Activated T-helper 17 cell treated with anti-CD3 and anti-CD28 coated beads, Interleukin-2, amount 50 U/mL, for 72 hours (primary cell): ENCODE data around the gene CCDC183. TPM values are rescaled to one million over a fixed set of nuclear protein-coding genes. Genes with fewer than 3 reads are reported as not detected.
"Not testable (repeated sequence)": the region's sequence is repeated elsewhere in the genome, so short reads cannot be mapped to it uniquely, and the experiment has no call there.

ENCODE experiments used
- ATAC-seq: fragments of 150-1000 bp; cut with Tn5 transposase; replicated peaks from 2 replicates; pipeline ENCODE4 v1.10.0; 2021; ENCODE audit warnings: mild to moderate bottlenecking, moderate library complexity
- H3K27ac Mint-ChIP-seq: one replicate; pipeline ENCODE4 v1.8.0; 2022; ENCODE audit warnings: mixed read lengths
- H3K27me3 Mint-ChIP-seq: one replicate; pipeline ENCODE4 v1.8.0; 2022; ENCODE audit warnings: mixed read lengths
- H3K36me3 Mint-ChIP-seq: one replicate; pipeline ENCODE4 v1.8.0; 2022; ENCODE audit warnings: low read depth, mild to moderate bottlenecking, mixed read lengths
- H3K4me1 Mint-ChIP-seq: one replicate; pipeline ENCODE4 v1.8.0; 2022; ENCODE audit warnings: mixed read lengths
- H3K4me3 Mint-ChIP-seq: one replicate; pipeline ENCODE4 v1.8.0; 2022; ENCODE audit warnings: mild to moderate bottlenecking, mixed read lengths
- H3K9me3 Mint-ChIP-seq: one replicate; pipeline ENCODE4 v1.8.0; 2022; ENCODE audit warnings: mixed read lengths
- total RNA-seq, 2 donors: library from RNA; stranded (reverse); gene quantifications; one replicate each; pipeline ENCODE4 v1.2.3, GENCODE V29; 2022

CCDC183 gene
- total RNA-seq, 2 donors from 2014 or later: 0.41 to 2.1 TPM

DNA sequence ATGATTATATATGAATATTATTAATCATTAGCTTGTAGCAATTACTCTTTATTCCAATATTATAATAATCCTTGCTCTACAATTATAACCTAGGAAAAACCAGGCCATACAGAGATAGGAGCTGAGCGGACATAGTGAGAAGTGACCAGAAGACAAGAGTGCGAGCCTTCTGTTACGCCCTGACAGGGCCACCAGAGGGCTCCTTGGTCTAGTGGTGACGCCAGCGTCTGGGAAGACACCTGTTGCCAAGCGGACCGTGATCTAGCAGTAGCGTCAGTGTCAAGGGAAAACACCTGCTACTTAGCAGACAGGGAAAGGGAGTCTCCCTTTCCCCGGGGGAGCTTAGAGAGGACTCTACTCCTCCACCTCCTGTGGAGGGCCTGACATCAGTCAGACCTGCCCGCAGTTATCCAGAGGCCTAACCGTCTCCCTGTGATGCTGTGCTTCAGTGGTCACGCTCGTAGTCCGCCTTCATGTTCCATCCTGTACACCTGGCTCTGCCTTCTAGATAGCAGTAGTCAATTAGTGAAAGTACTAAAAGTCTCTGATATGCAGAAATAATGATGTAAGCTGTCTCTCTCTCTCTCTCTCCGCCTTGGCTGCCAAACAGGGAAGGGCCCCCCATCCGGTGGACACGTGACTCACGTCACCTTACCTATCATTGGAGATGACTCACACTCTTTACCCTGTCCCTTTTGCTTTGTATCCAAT is 29.6 kb upstream of the CCDC183 start:
- ATAC-seq: peak; percentile 72
- H3K9me3 Mint-ChIP-seq, H3K36me3 Mint-ChIP-seq, H3K27me3 Mint-ChIP-seq, H3K4me1 Mint-ChIP-seq: not testable (repeated sequence)
- Mint-ChIP-seq H3K4me3 (peak overlapping the region; percentile 63), H3K27ac (peak overlapping the region; percentile 81)

DNA sequence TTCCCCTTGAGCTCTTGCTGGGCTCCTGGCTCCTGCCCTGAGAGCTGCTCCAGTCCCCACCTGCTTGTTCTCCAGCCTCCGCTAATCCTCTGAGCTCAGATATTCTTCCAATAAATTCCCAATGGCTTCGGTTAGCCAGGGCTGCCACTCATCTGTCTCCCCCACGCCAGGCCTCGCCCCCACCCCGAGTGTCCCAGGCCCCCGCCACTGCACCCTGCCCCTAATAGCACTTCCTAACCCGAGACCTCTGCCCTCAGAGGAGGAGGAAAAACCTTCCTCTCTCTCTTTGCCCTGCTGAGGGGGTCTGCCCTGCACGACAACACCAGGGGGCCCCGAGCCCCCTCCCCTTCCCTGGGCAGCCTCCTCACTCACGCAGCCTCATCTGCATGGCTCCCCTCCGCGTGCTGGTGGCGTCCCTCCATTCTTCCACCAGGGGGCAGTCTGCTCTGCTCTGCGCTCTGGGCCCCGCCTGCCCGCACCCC is 26.4 kb upstream of the CCDC183 start:
- H3K4me1 Mint-ChIP-seq: peaks cover 10% of the 10 kb centered on the region
- peaks cover 8% of the 10 kb centered on the region for H3K27me3 Mint-ChIP-seq
- H3K4me3 Mint-ChIP-seq: no peak overlapping the region
- H3K36me3 Mint-ChIP-seq: no peaks in the 10 kb centered on the region
- no peaks in the 10 kb centered on the region for H3K9me3 Mint-ChIP-seq
- H3K27ac Mint-ChIP-seq: no peak overlapping the region
- peak; percentile 51 for ATAC-seq

DNA sequence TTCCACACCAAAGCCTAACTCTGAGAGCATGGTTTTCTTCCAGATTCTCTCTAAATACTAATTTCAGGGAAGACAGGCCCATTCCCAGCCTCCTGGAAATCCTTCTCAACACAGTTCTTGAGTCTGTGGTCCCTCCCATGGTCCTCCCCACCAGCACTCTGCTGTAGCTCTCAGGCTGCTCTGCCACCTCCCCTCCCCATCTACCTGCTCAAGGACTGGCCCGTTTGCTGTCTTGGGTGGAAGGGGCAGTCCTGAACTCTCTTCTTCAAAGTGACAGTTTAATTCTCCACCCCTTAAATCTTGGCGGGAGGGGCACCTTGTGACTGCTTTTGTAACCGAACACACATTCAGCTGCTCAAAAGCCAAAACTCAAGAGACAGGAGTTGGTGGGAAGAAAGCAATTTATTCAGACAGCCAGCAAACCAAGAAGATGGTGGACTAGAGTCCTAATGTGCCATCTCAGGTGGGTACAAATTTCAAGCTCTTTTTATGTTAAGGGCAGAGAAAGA is 24.2 kb upstream of the CCDC183 start:
- Mint-ChIP-seq H3K4me3 (no peak overlapping the region), H3K36me3 (no peaks in the 10 kb centered on the region), H3K27ac (no peak overlapping the region), H3K27me3 (peaks cover 10% of the 10 kb centered on the region), H3K4me1 (peaks cover 6% of the 10 kb centered on the region), H3K9me3 (no peaks in the 10 kb centered on the region)
- no peak for ATAC-seq

DNA sequence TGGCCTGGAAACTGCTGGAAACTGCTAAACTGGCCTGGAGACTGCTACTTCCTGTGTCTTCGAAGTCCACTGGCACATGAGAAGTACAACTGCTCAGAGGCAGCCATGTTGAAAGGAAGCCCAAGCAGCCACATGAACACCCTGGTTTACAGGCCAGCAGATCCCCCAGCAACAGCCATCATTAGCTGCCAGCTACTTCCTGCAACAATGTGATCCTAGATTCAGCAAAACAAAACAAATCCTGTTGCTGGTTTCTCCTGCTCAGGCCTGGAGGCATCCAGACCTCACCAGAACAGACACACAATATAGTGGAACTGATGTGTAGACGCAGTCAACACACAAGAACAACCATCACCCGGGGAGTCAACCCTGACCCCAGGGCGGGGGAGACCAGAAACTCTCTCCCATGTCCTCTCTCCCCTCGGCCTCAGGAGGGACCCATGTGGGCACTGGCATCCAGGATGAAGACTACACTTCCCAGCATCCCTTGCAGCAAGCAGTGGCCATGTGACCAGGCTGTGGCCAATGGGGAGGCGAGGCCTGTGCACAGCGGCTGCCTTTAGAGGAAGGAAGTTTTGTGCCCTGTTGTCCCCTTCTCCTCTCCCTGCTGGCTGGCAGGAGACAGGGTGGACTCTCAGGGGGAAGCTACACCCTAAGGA is 22.6 kb upstream of the CCDC183 start:
- H3K36me3 Mint-ChIP-seq: no peaks in the 10 kb centered on the region
- H3K27ac Mint-ChIP-seq: no peak overlapping the region
- H3K4me3 Mint-ChIP-seq: peak overlapping the region; percentile 26
- peaks cover 15% of the 10 kb centered on the region for H3K27me3 Mint-ChIP-seq
- H3K9me3 Mint-ChIP-seq: no peaks in the 10 kb centered on the region
- H3K4me1 Mint-ChIP-seq: peaks cover 4% of the 10 kb centered on the region
- peak; percentile 85 for ATAC-seq

DNA sequence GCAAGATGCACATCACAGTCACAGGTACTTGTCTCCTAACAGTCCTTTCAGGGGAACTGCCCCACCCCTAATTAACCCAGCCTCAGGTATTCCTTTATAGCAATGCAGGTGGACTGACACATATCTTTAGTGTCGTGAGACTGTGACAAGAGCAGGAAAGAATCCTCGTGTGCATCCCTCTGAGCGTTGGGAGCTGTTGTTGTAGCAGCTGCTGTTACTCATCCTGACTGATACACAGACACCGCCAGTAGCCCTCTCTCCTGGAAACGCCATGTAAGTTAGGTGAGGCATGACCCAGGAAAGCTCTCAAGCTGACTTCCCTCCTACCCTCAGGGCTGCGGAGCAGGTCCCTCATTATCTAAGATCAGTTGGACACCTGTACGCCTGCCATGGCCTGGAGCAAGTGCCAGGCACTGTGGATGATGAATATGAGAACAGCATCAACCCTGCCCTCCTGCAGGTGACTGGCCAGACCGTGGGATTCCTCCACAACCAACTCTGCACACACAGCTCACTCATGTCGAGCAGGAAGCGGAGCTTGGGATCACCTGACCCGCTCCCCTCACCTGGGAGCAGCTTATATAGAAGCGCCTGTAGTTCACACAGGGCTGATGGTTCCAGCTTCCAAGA is 21.6 kb upstream of the CCDC183 start:
- Mint-ChIP-seq H3K36me3 (no peaks in the 10 kb centered on the region), H3K4me1 (peaks cover 11% of the 10 kb centered on the region), H3K27me3 (peaks cover 21% of the 10 kb centered on the region), H3K4me3 (no peak overlapping the region), H3K9me3 (no peaks in the 10 kb centered on the region), H3K27ac (no peak overlapping the region)
- ATAC-seq: no peak

DNA sequence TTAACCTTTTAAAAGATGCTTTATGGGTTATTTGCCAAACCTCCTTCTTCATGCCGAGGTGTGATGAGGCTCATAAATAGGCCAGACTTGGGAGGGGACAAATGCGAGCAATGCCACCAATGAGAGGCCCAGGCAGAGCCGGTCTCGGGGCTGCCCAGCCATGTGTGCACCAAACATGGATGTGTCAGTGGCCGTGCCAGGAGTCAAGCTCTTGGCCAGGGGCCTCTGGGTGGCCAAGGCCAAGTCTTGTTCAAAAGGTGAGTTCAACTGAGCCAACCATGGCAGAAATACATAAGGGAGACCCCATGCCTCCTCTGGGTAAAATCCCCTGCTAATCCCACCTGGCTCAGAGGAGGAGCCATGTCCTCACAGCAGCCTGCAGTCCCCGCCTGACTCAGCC is 20.9 kb upstream of the CCDC183 start:
- Mint-ChIP-seq H3K9me3 (no peaks in the 10 kb centered on the region), H3K4me1 (peaks cover 11% of the 10 kb centered on the region), H3K27me3 (peaks cover 19% of the 10 kb centered on the region), H3K27ac (no peak overlapping the region), H3K4me3 (no peak overlapping the region), H3K36me3 (no peaks in the 10 kb centered on the region)
- ATAC-seq: no peak

DNA sequence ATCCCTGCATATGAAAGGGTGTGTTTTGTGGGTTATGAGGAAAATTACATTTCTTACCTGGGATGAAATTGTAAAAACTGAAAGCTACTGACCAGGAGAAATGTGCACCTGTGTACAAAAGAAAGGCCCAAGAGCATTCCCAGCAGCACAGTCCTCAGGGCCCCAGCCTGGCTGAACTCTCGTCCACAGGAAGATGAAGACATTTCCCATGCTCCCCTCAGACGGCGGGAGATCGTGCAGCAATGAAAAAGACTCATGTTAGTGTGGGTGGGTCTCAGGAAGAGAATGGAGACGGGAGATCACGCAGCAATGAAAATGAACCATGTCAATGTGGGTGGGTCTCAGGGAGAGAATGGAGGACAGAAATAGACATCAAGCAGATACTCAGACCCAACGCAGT is 19.2 kb upstream of the CCDC183 start:
- Mint-ChIP-seq H3K36me3 (no peaks in the 10 kb centered on the region), H3K27ac (no peak overlapping the region), H3K27me3 (peaks cover 19% of the 10 kb centered on the region), H3K4me3 (no peak overlapping the region), H3K4me1 (peaks cover 11% of the 10 kb centered on the region), H3K9me3 (no peaks in the 10 kb centered on the region)
- ATAC-seq: no peak

DNA sequence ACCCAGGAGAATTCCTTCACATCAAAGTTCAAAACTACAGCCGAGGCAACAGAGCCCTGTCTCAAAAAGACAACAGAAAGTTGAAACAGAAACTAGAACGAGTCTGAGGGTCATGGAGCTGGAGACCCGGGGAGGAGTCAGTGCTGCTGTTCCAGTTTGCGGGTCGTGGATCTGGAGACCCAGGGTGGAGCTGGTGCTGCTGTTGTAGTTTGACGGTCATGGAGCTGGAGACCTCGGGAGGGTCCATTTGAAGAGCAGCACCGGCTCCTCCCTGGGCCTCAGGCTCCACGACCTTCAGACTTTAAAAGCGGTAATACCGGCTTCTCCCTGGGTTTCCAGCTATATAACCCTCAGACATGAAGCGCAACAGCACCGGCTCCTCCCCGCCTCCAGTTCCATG is 18.8 kb upstream of the CCDC183 start:
- peaks cover 19% of the 10 kb centered on the region for H3K27me3 Mint-ChIP-seq

DNA sequence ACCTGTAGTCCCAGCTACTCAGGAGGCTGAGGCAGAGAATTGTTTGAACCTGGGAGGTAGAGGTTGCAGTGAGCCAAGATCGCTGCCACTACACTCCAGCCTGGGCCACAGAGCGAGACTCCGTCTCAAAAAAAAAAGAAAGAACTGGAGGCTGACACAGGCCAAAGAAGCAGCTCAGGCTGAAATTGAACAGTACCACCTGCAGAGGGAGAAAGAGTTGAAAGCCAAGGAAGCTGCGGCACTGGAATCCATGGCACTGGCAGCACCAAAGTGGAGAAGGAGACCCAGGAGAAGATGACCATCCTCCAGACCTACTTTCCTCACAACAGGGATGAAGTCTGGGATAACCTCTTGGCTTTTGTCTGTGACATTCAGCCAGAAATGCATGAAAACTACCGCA is 16.3 kb upstream of the CCDC183 start:
- Mint-ChIP-seq H3K4me3 (no peak overlapping the region), H3K27me3 (peaks cover 19% of the 10 kb centered on the region), H3K4me1 (peaks cover 10% of the 10 kb centered on the region), H3K27ac (no peak overlapping the region), H3K36me3 (no peaks in the 10 kb centered on the region), H3K9me3 (no peaks in the 10 kb centered on the region)
- no peak for ATAC-seq

More for the DNA sequence above, 18.8 kb upstream of the CCDC183 start:
- Mint-ChIP-seq H3K9me3 (no peaks in the 10 kb centered on the region), H3K4me3 (no peak overlapping the region), H3K4me1 (peaks cover 11% of the 10 kb centered on the region), H3K27ac (no peak overlapping the region), H3K36me3 (no peaks in the 10 kb centered on the region)
- ATAC-seq: no peak

DNA sequence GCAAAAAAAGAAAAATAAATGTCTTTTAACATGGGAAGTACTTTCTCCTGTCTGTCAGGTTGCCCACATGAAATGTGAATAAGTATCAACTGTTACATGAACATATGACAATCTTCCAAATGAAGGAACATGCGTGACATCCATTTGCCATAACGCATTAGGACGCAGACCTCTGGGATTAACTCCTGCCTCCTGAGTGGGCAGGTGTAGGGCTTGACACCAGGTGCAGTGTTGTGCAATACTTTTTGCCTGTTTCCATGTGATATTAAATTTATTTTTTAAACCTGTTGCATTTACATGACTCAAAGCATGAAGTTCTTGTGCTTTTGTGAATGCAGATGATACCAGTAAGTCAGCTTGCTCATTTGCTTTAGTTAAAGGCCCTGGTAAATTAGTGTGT is 13.7 kb upstream of the CCDC183 start:
- peaks cover 15% of the 10 kb centered on the region for H3K27me3 Mint-ChIP-seq
- no peak for ATAC-seq
- peaks cover 13% of the 10 kb centered on the region for H3K4me1 Mint-ChIP-seq
- H3K36me3 Mint-ChIP-seq: no peaks in the 10 kb centered on the region
- H3K4me3 Mint-ChIP-seq: no peak overlapping the region
- H3K9me3 Mint-ChIP-seq: no peaks in the 10 kb centered on the region
- H3K27ac Mint-ChIP-seq: no peak overlapping the region

DNA sequence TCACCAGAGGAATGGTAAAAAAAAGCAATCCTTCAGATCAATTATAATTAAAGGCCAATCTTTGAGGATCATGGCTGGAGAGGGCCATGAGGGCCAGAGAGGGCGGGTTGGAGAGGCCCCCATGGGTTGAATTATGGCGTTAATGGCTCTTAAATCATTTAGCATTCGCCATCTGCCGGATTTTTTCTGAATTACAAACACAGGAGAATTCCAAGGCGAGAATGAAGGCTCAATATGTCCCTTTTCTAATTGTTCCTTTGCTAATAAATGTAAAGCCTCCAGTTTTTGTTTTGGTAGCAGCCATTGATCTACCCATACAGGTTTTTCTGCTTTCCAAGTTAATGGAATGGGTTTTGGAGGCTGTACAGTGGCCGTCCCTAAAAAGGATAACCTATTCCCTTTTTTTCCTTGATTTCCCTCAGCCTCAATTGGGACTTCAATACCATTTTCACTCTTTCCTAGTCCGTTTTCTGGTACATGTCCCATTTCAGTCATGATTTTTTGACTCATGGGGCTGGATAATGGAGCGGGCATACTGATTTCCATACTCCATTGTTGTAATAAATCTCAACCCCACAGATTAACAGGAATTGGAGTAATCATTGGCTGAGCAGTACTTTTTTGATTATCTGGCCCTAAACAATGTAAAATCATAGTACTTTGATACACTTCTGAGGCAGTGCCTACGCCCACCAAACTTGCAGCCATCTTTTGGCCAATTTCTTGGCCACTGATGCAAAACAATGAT is 11.7 kb upstream of the CCDC183 start:
- H3K27me3 Mint-ChIP-seq: peaks cover under 1% of the 10 kb centered on the region
- H3K27ac Mint-ChIP-seq: peak overlapping the region; percentile 18
- H3K4me3 Mint-ChIP-seq: no peak overlapping the region
- no peaks in the 10 kb centered on the region for H3K9me3 Mint-ChIP-seq
- ATAC-seq: no peak
- peaks cover 18% of the 10 kb centered on the region for H3K4me1 Mint-ChIP-seq
- H3K36me3 Mint-ChIP-seq: no peaks in the 10 kb centered on the region

DNA sequence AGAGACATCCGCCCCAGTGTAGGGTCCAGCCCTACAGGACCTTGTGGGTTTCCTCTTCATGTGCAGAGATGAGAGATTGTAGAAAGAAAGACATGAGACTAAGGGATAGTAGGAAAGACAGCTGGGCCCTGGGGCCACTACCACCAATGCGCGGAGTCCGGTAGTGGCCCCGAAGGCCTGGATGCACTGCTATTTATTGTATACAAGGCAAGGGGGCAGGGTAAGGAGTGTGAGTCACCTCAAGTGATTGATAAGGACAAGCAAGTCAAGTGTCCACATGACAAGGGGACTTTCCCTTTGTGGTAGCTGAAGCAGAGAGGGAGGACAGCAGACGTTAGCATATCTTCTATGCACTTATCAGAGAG is 11.2 kb upstream of the CCDC183 start:
- Mint-ChIP-seq H3K4me3 (no peak overlapping the region), H3K9me3 (no peaks in the 10 kb centered on the region), H3K27ac (peak overlapping the region; percentile 18), H3K27me3 (no peaks in the 10 kb centered on the region), H3K36me3 (no peaks in the 10 kb centered on the region), H3K4me1 (peaks cover 18% of the 10 kb centered on the region)
- peak; percentile 74 for ATAC-seq

DNA sequence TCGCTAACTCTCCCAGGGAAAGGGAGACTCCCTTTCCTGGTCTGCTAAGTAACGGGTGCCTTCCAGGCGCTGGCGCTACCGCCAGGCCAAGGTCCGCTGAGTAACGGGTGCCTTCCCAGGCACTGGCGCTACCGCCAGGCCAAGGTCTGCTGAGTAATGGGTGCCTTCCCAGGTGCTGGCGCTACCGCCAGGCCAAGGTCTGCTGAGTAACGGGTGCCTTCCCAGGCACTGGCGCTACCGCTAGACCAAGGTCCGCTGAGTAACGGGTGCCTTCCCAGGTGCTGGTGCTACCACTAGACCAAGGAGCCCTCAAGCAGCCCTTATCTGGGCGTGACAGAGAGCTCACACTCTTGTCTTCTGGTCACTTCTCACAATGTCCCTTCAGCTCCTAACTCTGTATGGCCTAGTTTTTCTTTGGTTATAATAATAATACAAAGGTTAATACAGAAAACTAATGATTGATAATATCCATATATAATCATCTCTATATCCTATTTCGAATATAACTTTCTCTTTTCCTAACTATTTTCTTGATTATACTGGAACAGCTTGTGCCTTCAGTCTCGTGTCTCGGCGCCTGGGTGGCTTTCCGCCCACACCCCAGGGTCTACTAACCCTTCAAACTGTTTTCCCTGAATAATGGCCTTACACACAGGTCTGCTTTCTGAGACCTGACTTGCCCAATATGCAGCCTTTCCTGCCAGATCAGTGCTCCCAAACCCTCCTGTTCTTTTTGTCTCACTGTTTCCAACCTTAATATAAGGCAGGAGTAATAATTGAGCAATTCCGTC is 10.4 kb upstream of the CCDC183 start:
- H3K27me3 Mint-ChIP-seq, H3K9me3 Mint-ChIP-seq, H3K36me3 Mint-ChIP-seq, ATAC-seq, H3K27ac Mint-ChIP-seq, H3K4me3 Mint-ChIP-seq: not testable (repeated sequence)
- H3K4me1 Mint-ChIP-seq: peaks cover 18% of the 10 kb centered on the region

DNA sequence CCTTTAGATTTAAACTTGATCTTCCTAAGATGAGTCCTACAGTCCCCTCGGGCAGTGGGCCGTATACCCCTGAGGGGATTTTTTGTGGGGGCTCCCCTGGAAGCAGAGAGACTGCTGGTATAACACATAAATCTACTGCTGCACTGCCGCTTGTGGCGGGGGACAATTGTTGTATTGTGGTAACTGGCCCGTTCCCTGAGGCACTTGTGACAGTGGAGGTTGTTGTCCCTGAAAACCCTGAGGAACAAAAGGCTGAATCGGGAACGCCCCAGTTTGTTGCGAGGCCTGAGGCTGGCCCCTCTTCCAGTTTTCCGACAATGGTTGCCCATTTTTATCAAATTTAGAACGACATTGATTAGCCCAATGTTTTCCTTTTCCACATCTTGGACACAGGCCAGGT is 9.7 kb upstream of the CCDC183 start:
- H3K4me3 Mint-ChIP-seq: no peak overlapping the region
- no peak overlapping the region for H3K27ac Mint-ChIP-seq
- H3K27me3 Mint-ChIP-seq: no peaks in the 10 kb centered on the region
- ATAC-seq: no peak
- no peaks in the 10 kb centered on the region for H3K9me3 Mint-ChIP-seq
- H3K4me1 Mint-ChIP-seq: peaks cover 18% of the 10 kb centered on the region
- no peaks in the 10 kb centered on the region for H3K36me3 Mint-ChIP-seq
